GM12865 (cell line): Measurements from ENCODE around the gene ZDHHC8.
A peak's percentile ranks its signal among the peaks of the same experiment; 100 is the strongest.

Experiments
- DNase-seq: peaks from one replicate; pipeline ENCODE4 v3.0.0; 2010; ENCODE audit warnings: low read depth
- H3K4me3 ChIP-seq: 2 replicates; pipeline ENCODE4 v1.5.1; 2011; ENCODE audit warnings: mild to moderate bottlenecking, low read depth, low read length, control low read depth
- CTCF ChIP-seq: IDR thresholded peaks from 2 replicates; pipeline ENCODE4 v1.5.1; 2011; ENCODE audit warnings: low read length, control low read depth, low read depth, inconsistent platforms; ENCODE audit not compliant: insufficient read depth; ENCODE audit errors: missing control alignments

ZDHHC8 gene

GRCh38 chr22:20132686-20133246 is 1.2 kb downstream of the ZDHHC8 start:
- peak overlapping the region; percentile 84 for H3K4me3 ChIP-seq
- no peak for TF ChIP-seq CTCF
- DNase-seq, result no peak

- H3K4me3 ChIP-seq, result no peak overlapping the region
- DNase-seq, result no peak
- TF ChIP-seq CTCF, result no peak
These were observed 2.4 kb downstream of the ZDHHC8 start for GRCh38 chr22:20133930-20134549.

- no peak for DNase-seq
- TF ChIP-seq CTCF, result no peak
- no peak overlapping the region for H3K4me3 ChIP-seq
These were observed 3.7 kb downstream of the ZDHHC8 start for GRCh38 chr22:20135265-20135664.

DNA sequence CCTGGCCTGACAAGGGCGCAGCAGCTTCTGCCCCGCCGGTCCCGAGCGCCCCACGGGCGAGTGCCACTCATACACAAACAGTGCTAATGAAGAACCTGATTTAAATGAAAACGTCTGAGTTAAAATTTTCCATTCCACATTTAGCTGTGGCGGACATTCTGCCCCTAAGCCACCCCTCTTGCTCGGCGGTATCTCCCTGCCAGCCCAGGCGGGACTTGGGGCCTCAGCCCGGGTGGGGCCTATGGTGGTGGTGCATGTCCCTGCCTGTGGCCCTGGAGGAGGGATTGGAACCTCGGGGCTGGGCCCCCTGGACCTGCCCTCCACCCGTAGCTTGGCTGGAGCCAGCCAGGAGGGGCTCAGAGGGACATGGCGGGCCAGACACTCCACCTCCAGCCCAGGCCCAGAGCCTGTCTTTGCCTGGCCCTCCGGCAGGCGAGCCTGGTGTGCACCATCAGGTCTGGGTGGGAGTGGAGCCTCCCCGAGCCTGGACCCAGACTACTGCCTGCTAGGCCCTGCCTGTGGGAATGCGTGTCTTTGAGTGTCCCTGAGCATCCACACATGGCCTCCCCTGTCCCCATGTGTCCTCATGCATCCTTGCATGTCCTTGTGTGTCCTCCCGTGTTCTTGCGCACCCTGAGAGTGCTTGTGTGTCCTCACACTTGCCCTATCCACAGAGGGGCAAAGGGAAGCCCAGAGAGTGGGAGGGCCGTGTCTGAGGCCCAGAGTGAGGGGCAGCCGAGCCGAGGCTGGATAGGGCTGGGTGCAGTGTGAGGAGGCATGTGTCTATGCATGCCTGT is 4.4 kb downstream of the ZDHHC8 start:
- TF ChIP-seq CTCF, result no peak
- no peak for DNase-seq
- no peak overlapping the region for H3K4me3 ChIP-seq

- no peak for TF ChIP-seq CTCF
These were observed 4.9 kb downstream of the ZDHHC8 start for GRCh38 chr22:20136603-20136873.

DNA sequence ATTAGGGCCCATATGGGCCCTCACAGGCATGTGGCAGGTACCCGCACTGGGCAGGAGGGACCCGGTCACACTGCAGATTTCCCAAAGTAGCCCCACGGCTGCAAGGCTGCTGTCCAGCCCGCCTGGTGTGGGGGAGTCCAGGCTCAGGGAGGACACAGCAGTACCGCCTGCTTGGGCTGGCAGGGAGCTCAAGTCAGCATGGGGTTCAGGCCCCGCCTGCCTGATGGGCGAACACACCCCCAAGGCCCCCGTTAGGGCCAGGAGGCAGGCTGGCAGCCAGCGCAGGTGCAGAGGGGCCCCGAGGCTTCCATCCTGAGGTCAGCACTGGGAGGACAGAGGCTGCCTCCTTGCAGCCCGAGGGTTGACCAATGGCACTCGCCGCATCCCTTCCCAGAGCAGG is 5.5 kb downstream of the ZDHHC8 start:
- TF ChIP-seq CTCF, result no peak
- DNase-seq, result no peak
- no peak overlapping the region for H3K4me3 ChIP-seq

More at GRCh38 chr22:20136603-20136873, 4.9 kb downstream of the ZDHHC8 start:
- no peak for DNase-seq
- no peak overlapping the region for H3K4me3 ChIP-seq
